Neutrophil (primary cell): ENCODE measurements around the gene TEKT3.

Experiments used
- H3K27ac ChIP-seq: fragments of 200-600 bp; sonication (generic); 2 replicates; pipeline ENCODE4 v1.5.1; 2016; ENCODE audit warnings: mild to moderate bottlenecking, moderate library complexity
- H3K27me3 ChIP-seq: fragments of 200-600 bp; sonication (generic); 2 replicates; pipeline ENCODE4 v1.6.0; 2016; ENCODE audit warnings: mild to moderate bottlenecking
- H3K36me3 ChIP-seq: fragments of 200-600 bp; sonication (generic); 2 replicates; pipeline ENCODE4 v1.5.1; 2017
- H3K4me1 ChIP-seq, 2 experiments: fragments of 200-600 bp in 1 of 2; sonication (generic) in 1 of 2; 1 replicate in 1 of 2; 2 replicates in 1 of 2; pipeline versions ENCODE4 v1.5.1 to v1.6.1; 2013 to 2016; ENCODE audit warnings: low read depth in 1 of 2, low read length in 1 of 2, mild to moderate bottlenecking in 1 of 2, moderate library complexity in 1 of 2; ENCODE audit not compliant: control insufficient read depth in 1 of 2, insufficient read depth in 1 of 2
- H3K4me3 ChIP-seq, 2 experiments: fragments of 200-600 bp in 1 of 2; sonication (generic) in 1 of 2; 1 replicate in 1 of 2; 2 replicates in 1 of 2; pipeline ENCODE4 v1.5.1; 2013 to 2016; ENCODE audit warnings: low read depth in 1 of 2, low read length in 1 of 2, mild to moderate bottlenecking in 1 of 2, moderate library complexity in 1 of 2
- H3K9me3 ChIP-seq: fragments of 200-600 bp; sonication (generic); 2 replicates; pipeline ENCODE4 v1.5.1; 2016
- CTCF ChIP-seq: fragments of 200-600 bp; sonication (generic); IDR thresholded peaks from 2 replicates; pipeline ENCODE4 v1.5.1; 2016; ENCODE audit warnings: antibody characterized with exemption

TEKT3 gene

GRCh38 chr17:15268461-15268860 lies 72.9 kb downstream of the TEKT3 start:
- Histone ChIP-seq H3K27me3 (peaks cover 69% of the 10 kb centered on the region), H3K4me1 (no peaks in the 10 kb centered on the region), H3K4me3 (no peak overlapping the region), H3K27ac (no peak overlapping the region), H3K36me3 (no peaks in the 10 kb centered on the region), H3K9me3 (no peaks in the 10 kb centered on the region)
- TF ChIP-seq CTCF = no peak

- H3K27ac ChIP-seq = no peak overlapping the region
- TF ChIP-seq CTCF = no peak
- H3K9me3 ChIP-seq = no peaks in the 10 kb centered on the region
- no peak overlapping the region for H3K4me3 ChIP-seq
- no peaks in the 10 kb centered on the region for H3K4me1 ChIP-seq
- peaks cover 74% of the 10 kb centered on the region for H3K27me3 ChIP-seq
- H3K36me3 ChIP-seq = no peaks in the 10 kb centered on the region
These were observed 73.4 kb downstream of the TEKT3 start for GRCh38 chr17:15267996-15268395.

GRCh38 chr17:15266325-15267125 lies 74.9 kb downstream of the TEKT3 start:
- peaks cover 89% of the 10 kb centered on the region for H3K27me3 ChIP-seq
- no peak overlapping the region for H3K27ac ChIP-seq
- no peaks in the 10 kb centered on the region for H3K9me3 ChIP-seq
- no peak for TF ChIP-seq CTCF
- H3K36me3 ChIP-seq = no peaks in the 10 kb centered on the region
- H3K4me3 ChIP-seq = no peak overlapping the region
- H3K4me1 ChIP-seq = no peaks in the 10 kb centered on the region

GRCh38 chr17:15265131-15265530 lies 76.3 kb downstream of the TEKT3 start, which contains the start of gene PMP22:
Gene PMP22 (minus strand): TSS chr17:15265326. CDS start chr17:15260727, 4,599 bp downstream.
- no peaks in the 10 kb centered on the region for H3K36me3 ChIP-seq
- no peak within 1 kb of the TSS for H3K27ac ChIP-seq
- no peak for TF ChIP-seq CTCF
- H3K4me1 ChIP-seq = peaks cover 12 to 13% of the 10 kb centered on the region in 2 experiments
- peaks cover 96% of the 10 kb centered on the region for H3K27me3 ChIP-seq
- no peaks in the 10 kb centered on the region for H3K9me3 ChIP-seq
- H3K4me3 ChIP-seq = no peak within 1 kb of the TSS

- no peak for TF ChIP-seq CTCF
- no peak overlapping the region for H3K27ac ChIP-seq
- H3K9me3 ChIP-seq = no peaks in the 10 kb centered on the region
- peaks cover 99% of the 10 kb centered on the region for H3K27me3 ChIP-seq
- H3K4me3 ChIP-seq = no peak overlapping the region
- H3K36me3 ChIP-seq = no peaks in the 10 kb centered on the region
- peaks cover 12 to 13% of the 10 kb centered on the region in 2 experiments for H3K4me1 ChIP-seq
These were observed 76.9 kb downstream of the TEKT3 start for GRCh38 chr17:15264542-15264941.
